GM23338 (cell line): ENCODE data around the gene AKAP9. TPM values are rescaled to one million over a fixed set of nuclear protein-coding genes. Genes with fewer than 3 reads are reported as not detected.

Source experiments
- ATAC-seq: fragments of 200-7000 bp; cut with Tn5 transposase; 3 replicates; pipeline ENCODE4 v1.9.1; 2020
- DNase-seq: peaks from one replicate; pipeline ENCODE4 v3.0.0-alpha.2; 2015; ENCODE audit warnings: low spot score
- H2AFZ ChIP-seq: fragments of 200-600 bp; sonication (generic); 2 replicates; pipeline ENCODE4 v1.8.0; 2016; ENCODE audit warnings: antibody characterized with exemption, mild to moderate bottlenecking, moderate library complexity
- H3F3A ChIP-seq: fragments of 200-600 bp; sonication (generic); replicated peaks from 2 replicates; pipeline ENCODE4 v1.8.0; 2017; ENCODE audit warnings: antibody characterized with exemption, mixed run types, low read depth
- H3K27ac ChIP-seq: fragments of 200-600 bp; sonication (generic); 2 replicates; pipeline ENCODE4 v1.6.1; 2016; ENCODE audit warnings: low read depth
- H3K27me3 ChIP-seq: fragments of 200-600 bp; sonication (generic); 2 replicates; pipeline ENCODE4 v1.8.0; 2016; ENCODE audit warnings: mild to moderate bottlenecking, mixed run types, moderate library complexity; ENCODE audit not compliant: insufficient read depth
- H3K36me3 ChIP-seq: fragments of 200-600 bp; sonication (generic); 2 replicates; pipeline ENCODE4 v1.8.0; 2016; ENCODE audit warnings: mild to moderate bottlenecking; ENCODE audit not compliant: insufficient read depth
- H3K4me1 ChIP-seq: fragments of 200-600 bp; sonication (generic); 2 replicates; pipeline ENCODE4 v1.8.0; 2016; ENCODE audit warnings: mild to moderate bottlenecking, moderate library complexity; ENCODE audit not compliant: insufficient read depth
- H3K4me2 ChIP-seq: fragments of 200-600 bp; sonication (generic); 2 replicates; pipeline ENCODE4 v1.7.1; 2017; ENCODE audit warnings: mixed run types
- H3K4me3 ChIP-seq: fragments of 200-600 bp; sonication (generic); 2 replicates; pipeline ENCODE4 v1.6.1; 2016; ENCODE audit warnings: mixed run types
- H3K79me2 ChIP-seq: fragments of 200-600 bp; sonication (generic); replicated peaks from 2 replicates; pipeline ENCODE4 v1.8.0; 2017; ENCODE audit warnings: mild to moderate bottlenecking; ENCODE audit not compliant: insufficient read depth
- H3K9me2 ChIP-seq: fragments of 200-600 bp; sonication (generic); 2 replicates; pipeline ENCODE4 v1.8.0; 2017; ENCODE audit not compliant: insufficient read depth
- H4K20me1 ChIP-seq: fragments of 200-600 bp; sonication (generic); replicated peaks from 2 replicates; pipeline ENCODE4 v1.8.0; 2017; ENCODE audit warnings: mild to moderate bottlenecking; ENCODE audit not compliant: insufficient read depth
- H3K27ac Mint-ChIP-seq: 2 replicates; pipeline ENCODE4 v1.8.0; 2020; ENCODE audit warnings: inconsistent platforms, mild to moderate bottlenecking, moderate library complexity, mixed read lengths
- H3K27me3 Mint-ChIP-seq: 3 replicates; pipeline ENCODE4 v1.8.0; 2022; ENCODE audit warnings: low read depth, mild to moderate bottlenecking, moderate library complexity, mixed read lengths, inconsistent platforms; ENCODE audit not compliant: insufficient read depth, poor library complexity
- H3K36me3 Mint-ChIP-seq: 3 replicates; pipeline ENCODE4 v1.8.0; 2021; ENCODE audit warnings: low read depth, mild to moderate bottlenecking, inconsistent platforms, moderate library complexity, mixed read lengths
- H3K4me1 Mint-ChIP-seq: 3 replicates; pipeline ENCODE4 v1.8.0; 2020; ENCODE audit warnings: mild to moderate bottlenecking, inconsistent platforms, mixed read lengths
- H3K4me3 Mint-ChIP-seq: 3 replicates; pipeline ENCODE4 v1.8.0; 2021; ENCODE audit warnings: moderate library complexity, mild to moderate bottlenecking, inconsistent platforms, mixed read lengths
- H3K9me3 Mint-ChIP-seq: 3 replicates; pipeline ENCODE4 v1.8.0; 2020; ENCODE audit warnings: moderate library complexity, mild to moderate bottlenecking, inconsistent platforms, mixed read lengths
- CREB1 ChIP-seq: fragments of 250-450 bp; sonication (Bioruptor Pico); IDR thresholded peaks from 2 replicates; pipeline ENCODE4 v1.5.0; 2020; ENCODE audit warnings: low read depth, mild to moderate bottlenecking, moderate library complexity
- EZH2 ChIP-seq: fragments of 200-600 bp; sonication (generic); IDR thresholded peaks from one replicate; pipeline ENCODE4 v1.8.0; 2017; ENCODE audit warnings: antibody characterized with exemption, mild to moderate bottlenecking, low read depth; ENCODE audit not compliant: unreplicated experiment
- EZH2phosphoT487 ChIP-seq: fragments of 200-600 bp; sonication (generic); IDR thresholded peaks from one replicate; pipeline ENCODE4 v1.8.1; 2018; ENCODE audit warnings: antibody characterized with exemption; ENCODE audit not compliant: unreplicated experiment
- JUNB ChIP-seq: IDR thresholded peaks from one replicate; pipeline ENCODE4 v1.6.1; 2016; ENCODE audit warnings: antibody characterized with exemption; ENCODE audit not compliant: unreplicated experiment
- NANOG ChIP-seq: IDR thresholded peaks from 2 replicates; pipeline ENCODE4 v1.6.1; 2016; ENCODE audit warnings: antibody characterized with exemption, borderline replicate concordance
- POLR2AphosphoS5 ChIP-seq: IDR thresholded peaks from 2 replicates; pipeline ENCODE4 v1.6.1; 2016; ENCODE audit warnings: antibody characterized with exemption, low read depth
- REST ChIP-seq: IDR thresholded peaks from one replicate; pipeline ENCODE4 v1.6.1; 2018; ENCODE audit warnings: antibody characterized with exemption; ENCODE audit not compliant: unreplicated experiment
- STAT1 ChIP-seq: IDR thresholded peaks from one replicate; pipeline ENCODE4 v1.6.1; 2016; ENCODE audit warnings: antibody characterized with exemption; ENCODE audit not compliant: unreplicated experiment
- ZNF331 ChIP-seq: fragments of 250-450 bp; sonication (Bioruptor Pico); IDR thresholded peaks from 2 replicates; pipeline ENCODE4 v1.5.0; 2020; ENCODE audit warnings: low read depth, mild to moderate bottlenecking, moderate library complexity
- polyA plus RNA-seq: library from polyadenylated mRNA; unstranded; fragments of >200 nt; fragmentation: Nextera tagmentation; extraction: Ambion mirVana; gene quantifications from 2 replicates; pipeline ENCODE4 v1.2.1, GENCODE V29; 2016
- total RNA-seq: library from RNA; depleted of rRNA; stranded (reverse); fragments of >200 nt; shearing (Covaris generic); gene quantifications from 2 replicates; pipeline ENCODE4 v1.2.3, GENCODE V29; 2014
- TF ChIP-seq, protein P1 (sequence below), 2 experiments: fragments of 200-600 bp in 1 of 2; sonication (generic) in 1 of 2; conservative IDR thresholded peaks; 2 replicates each; pipeline versions ENCODE4 v1.5.1 to v1.6.1; 2016 to 2017; ENCODE audit warnings: antibody characterized with exemption in 2 of 2, low read depth in 2 of 2, mild to moderate bottlenecking in 2 of 2, moderate library complexity in 1 of 2
- TF ChIP-seq, protein P2 (sequence below): IDR thresholded peaks from 2 replicates; pipeline ENCODE4 v1.6.1; 2016; ENCODE audit warnings: antibody characterized with exemption

The AKAP9 gene
- total and polyA plus RNA-seq, 2 experiments from 2014 or later = 33.5 to 67.4 TPM

- Histone ChIP-seq H3K9me2 (no peaks in the 10 kb centered on the region), H3K27ac (no peak overlapping the region), H2AFZ (no peak overlapping the region), H4K20me1 (peaks cover 3% of the 10 kb centered on the region; the same call in 1 of the 2 replicates), H3K36me3 (no peaks in the 10 kb centered on the region), H3K4me1 (no peaks in the 10 kb centered on the region), H3K4me3 (no peak overlapping the region), H3F3A (no peaks in the 10 kb centered on the region), H3K79me2 (no peaks in the 10 kb centered on the region), H3K27me3 (no peaks in the 10 kb centered on the region), H3K4me2 (no peak overlapping the region)
- TF ChIP-seq JUNB = no peak
- no peak for TF ChIP-seq REST
- TF ChIP-seq EZH2 = no peak
- TF ChIP-seq, protein P1, sequence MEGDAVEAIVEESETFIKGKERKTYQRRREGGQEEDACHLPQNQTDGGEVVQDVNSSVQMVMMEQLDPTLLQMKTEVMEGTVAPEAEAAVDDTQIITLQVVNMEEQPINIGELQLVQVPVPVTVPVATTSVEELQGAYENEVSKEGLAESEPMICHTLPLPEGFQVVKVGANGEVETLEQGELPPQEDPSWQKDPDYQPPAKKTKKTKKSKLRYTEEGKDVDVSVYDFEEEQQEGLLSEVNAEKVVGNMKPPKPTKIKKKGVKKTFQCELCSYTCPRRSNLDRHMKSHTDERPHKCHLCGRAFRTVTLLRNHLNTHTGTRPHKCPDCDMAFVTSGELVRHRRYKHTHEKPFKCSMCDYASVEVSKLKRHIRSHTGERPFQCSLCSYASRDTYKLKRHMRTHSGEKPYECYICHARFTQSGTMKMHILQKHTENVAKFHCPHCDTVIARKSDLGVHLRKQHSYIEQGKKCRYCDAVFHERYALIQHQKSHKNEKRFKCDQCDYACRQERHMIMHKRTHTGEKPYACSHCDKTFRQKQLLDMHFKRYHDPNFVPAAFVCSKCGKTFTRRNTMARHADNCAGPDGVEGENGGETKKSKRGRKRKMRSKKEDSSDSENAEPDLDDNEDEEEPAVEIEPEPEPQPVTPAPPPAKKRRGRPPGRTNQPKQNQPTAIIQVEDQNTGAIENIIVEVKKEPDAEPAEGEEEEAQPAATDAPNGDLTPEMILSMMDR (conservative IDR thresholded peaks at IDR 0.05; ENCODE audit: low read depth in 2 of 2) = no peak
- no peak for TF ChIP-seq CREB1 (CRISPR knock-in tag)
- TF ChIP-seq, protein P2, sequence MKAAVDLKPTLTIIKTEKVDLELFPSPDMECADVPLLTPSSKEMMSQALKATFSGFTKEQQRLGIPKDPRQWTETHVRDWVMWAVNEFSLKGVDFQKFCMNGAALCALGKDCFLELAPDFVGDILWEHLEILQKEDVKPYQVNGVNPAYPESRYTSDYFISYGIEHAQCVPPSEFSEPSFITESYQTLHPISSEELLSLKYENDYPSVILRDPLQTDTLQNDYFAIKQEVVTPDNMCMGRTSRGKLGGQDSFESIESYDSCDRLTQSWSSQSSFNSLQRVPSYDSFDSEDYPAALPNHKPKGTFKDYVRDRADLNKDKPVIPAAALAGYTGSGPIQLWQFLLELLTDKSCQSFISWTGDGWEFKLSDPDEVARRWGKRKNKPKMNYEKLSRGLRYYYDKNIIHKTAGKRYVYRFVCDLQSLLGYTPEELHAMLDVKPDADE = no peak
- TF ChIP-seq EZH2phosphoT487 = no peak
- no peak for TF ChIP-seq NANOG
- TF ChIP-seq ZNF331 (CRISPR knock-in tag) = no peak
- no peak for TF ChIP-seq STAT1
- TF ChIP-seq POLR2AphosphoS5 = no peak
- H3K9me3 Mint-ChIP-seq = no peaks in the 10 kb centered on the region
- no peaks in the 10 kb centered on the region for H3K27me3 Mint-ChIP-seq
- H3K27ac Mint-ChIP-seq = no peak overlapping the region
- no peak overlapping the region for H3K4me3 Mint-ChIP-seq
- H3K36me3 Mint-ChIP-seq = no peaks in the 10 kb centered on the region
- DNase-seq = no peak
- no peak for ATAC-seq
- peaks cover 4% of the 10 kb centered on the region; the same call in 2 of the 3 replicates for H3K4me1 Mint-ChIP-seq
Observed at GRCh38 chr7:92056286-92056685, 115.6 kb downstream of the AKAP9 start.
